HG03558 (cell line): Measurements from ENCODE around the gene CTNNA2.

Source experiments
- ATAC-seq: cut with Tn5 transposase; IDR thresholded peaks from one replicate; pipeline ENCODE4 v1.9.1; 2021; ENCODE audit warnings: moderate number of reproducible peaks; ENCODE audit not compliant: unreplicated experiment; ENCODE audit errors: extremely low read depth

The CTNNA2 gene

DNA sequence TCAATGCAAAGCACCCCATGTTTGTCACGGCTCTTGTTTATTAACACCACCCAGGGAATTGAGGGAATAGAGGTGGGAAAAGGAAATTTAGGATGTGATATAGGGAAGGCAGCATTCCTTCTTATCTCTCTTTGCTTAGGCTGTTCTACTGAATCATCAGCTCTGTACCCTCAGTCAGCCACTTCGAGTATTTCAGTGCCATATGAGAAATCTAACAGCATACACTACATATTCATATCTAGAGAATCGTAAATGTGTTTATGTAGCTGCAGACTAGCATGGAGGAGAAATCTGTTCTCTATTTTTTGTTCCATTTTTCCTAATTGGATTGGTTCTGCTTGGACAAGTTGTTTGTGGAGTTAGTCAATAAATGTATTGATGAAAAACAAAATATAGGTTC, 187.8 kb downstream of the CTNNA2 start:
- ATAC-seq = no peak

DNA sequence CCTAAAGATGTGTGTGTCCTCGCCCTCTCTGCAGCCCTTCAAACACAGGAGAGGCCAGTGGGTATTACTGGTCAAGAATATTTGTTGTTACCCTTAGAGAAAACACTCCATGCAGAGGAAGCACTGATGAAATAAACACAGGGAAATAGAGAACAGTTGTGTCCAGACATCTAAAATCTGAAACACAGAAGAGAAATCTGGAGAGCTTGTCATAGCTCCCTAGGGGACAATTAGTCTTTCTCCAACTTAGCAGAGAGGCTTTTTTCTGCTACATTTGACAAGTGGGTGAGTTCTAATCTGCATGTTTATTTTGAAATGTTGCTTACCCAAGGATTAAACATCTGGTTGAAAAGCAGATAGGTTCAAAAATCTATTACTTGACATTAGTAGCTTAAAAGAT, 190.1 kb downstream of the CTNNA2 start:
- no peak for ATAC-seq

DNA sequence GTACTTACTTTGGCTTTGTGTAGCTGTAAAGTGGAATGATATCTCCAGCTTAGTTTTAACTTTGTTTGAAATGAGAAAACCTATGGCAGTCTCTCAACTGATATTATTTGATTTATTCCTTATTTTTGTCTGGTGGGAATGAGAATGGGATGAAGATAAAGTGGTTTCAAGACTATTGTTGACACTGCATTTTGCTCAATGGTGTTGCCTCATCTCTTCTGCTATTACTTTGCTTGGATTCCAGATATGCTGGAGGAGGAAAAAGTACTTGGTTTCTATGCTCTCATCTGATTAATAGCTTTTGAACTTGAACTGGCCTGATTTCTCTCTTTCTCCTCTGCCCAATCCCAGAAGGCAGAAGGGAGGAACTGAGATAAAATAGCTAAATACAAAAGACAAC, 198.2 kb downstream of the CTNNA2 start:
- no peak for ATAC-seq

DNA sequence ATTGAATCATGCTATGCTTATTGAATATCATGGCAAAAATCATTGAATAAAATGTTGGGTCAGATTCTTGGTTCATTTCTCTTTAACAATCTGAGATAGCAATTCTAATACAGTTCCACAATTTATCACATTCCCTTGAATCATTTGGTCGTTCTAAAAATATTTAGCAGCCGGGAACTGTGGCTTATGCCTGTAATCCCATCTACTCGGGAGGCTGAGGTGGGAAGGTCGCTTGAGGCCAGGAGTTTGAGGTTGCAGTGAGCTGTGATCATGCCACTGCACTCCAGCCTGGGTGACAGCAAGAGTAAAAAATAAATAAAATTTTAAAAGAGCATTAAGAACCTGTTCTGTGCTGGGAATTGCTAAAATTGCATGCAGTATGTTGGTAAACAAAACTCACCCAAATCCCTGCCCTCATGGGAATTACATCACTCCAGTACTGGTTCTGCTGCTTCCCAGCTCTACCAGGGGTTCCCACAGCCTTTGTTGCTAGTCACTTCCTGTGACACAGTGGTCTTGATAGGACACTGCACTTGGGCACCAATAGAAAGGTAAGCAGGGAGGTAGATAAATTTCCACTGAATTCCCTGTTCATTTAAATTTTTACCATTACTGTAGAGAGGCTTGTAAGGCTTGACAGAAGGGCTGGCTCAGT, 200.4 kb downstream of the CTNNA2 start:
- ATAC-seq = no peak

DNA sequence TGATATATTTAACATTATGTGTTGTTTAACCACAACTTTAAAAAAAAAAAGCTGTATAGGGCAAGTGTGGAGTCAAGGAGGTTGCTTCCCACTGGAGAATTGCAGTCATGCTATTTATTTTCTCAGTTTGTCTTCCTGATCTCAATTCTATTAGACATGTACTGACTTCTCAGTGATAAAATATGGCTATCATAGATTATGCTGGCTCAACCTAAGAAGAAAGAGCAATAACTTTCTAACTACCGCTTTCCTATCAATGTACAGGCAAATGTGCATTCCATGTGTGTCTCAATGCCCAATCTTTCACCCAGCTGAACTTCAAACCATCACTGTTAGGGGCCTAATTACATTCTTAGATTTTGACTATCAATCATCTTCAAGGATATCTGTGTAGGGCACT, 201.4 kb downstream of the CTNNA2 start:
- ATAC-seq = no peak

DNA sequence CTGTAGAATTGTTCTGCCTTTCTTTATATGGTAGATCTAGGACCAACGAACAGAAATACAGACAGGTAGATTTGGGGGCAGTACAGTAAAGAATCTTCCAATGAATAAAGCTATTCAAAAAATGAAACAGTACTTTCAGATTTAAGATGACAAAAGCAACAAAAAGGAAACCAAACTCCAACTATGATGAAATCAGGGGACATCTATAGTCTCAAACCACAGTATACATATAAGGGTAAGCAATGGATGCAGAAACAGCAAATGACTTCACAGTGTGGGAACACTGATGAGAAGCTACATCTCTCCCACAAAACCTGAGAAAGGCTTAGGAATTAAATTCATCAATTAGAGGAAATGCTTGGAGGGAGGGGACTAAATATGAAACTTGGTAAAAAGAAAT, 202.5 kb downstream of the CTNNA2 start:
- no peak for ATAC-seq

DNA sequence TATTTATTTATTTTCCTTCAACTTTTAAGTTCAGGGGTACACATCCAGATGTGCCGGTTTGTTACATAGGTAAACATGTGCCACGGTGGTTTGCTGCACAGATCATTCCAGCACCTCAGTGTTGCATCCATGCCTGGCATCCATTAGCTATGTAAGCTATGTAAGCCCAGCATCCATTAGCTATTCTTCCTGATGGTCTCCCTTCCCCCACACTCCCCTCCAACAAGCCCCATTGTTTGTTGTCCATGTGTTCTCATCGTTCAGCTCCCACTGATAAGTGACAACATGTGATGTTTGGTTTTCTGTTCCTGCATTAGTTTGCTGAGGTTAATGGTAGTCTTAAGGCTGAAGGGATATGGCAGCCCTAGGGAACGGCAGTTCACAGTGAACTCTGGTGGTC, 203.4 kb downstream of the CTNNA2 start:
- ATAC-seq = no peak

DNA sequence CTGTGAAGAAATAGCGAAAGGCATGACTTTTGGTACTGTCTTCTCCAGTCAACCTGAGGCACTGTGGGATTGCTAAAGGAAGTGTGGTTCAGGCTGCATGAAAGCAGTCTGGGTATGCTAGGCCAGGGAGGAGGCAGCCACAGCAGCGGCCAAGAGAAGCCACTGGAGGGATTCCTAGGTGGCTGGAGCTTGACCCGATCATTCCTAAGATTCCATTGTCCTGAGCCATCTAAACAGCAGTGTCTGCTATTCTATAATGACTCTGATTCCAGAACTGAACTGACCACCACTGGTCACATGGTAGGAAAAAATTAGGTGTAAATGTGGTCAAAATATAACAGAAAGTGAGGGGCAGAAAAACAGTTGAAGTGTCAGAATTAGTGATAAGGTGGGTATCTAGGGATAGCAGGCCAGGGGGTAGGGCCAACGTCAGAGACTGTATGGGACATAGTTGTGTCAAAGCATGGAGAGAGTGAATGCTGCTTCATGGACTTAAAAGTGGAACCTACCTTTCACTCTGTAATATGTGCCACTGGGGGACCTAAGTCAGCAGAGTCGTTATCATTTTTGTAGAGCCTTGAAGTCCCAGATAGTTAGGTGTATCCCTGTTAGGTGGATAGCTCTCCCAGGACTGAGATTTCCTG, 204.6 kb downstream of the CTNNA2 start:
- no peak for ATAC-seq

DNA sequence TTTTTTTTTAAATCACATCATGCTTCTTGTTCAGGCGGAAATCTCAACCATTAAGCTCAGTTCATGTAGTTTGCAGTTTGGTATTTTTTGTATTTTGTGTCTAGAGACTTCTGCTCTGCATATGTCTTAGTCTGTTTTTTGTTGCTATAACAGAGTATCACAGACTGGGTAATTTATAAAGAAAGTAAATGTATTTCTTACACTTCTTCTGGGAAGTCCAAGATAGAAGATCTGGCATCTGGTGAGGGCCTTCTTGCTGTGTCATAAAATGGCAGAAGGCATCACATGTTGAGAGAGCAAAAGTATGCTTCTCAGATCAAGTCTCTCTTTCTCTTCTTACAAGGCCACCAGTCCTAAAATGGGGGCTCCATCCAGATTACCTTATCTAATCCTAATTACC, 208.2 kb downstream of the CTNNA2 start:
- ATAC-seq = no peak

DNA sequence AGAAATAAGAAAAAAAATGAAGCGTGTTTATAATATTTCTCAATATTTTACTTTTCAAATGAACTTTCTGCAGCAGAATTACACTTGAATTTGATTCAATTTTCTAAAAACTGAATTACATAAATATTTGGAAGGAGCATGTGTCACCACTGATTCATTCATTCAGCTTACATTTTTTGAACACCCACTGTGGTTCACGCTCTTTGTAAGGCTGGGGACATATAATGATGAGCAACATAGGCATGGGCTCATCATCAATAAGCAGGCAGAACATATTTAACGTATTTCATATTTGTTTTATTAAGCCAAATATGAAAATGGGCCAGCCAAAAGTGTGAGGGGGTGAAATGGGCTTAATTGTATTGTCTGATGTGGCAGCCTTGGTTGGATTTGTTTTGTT, 209.1 kb downstream of the CTNNA2 start:
- ATAC-seq = no peak

DNA sequence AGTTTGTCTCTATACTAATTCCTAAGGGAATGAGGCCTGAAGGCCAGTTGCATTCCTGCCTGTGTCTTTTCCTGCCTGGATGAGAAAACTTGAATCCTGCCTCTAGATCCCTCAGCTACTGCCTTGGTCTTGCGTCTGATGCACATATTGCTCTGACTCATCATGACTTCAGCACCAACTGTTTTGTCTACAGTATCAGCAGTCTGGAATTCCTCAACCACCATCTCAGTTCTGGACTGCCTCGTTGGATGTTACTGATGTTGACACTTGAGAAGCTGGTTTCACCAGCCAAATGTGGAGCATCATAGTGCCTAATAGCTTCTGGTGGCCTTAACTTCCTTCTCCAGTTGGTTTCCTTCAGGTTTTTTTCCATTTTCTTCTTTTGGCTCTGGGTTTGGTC, 211.0 kb downstream of the CTNNA2 start:
- ATAC-seq = no peak

DNA sequence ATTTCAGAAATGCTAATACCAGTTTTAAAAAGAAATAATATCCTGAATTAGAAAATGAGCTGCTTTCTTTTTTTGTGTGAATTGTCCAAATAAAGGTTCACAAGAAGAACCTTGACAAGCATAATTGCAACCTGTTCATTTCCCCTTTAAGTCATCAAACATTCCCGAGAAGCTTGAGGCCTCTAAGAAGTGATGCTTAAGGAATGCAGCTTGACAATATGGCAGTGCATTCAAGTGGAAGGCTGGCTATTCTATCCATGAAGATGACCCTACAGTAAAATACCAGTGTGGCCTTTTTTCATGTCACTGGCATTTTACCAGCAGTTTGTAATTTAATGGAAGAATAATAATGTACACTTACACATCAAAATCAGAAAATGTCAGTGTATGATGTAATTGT, 216.7 kb downstream of the CTNNA2 start:
- ATAC-seq = no peak

DNA sequence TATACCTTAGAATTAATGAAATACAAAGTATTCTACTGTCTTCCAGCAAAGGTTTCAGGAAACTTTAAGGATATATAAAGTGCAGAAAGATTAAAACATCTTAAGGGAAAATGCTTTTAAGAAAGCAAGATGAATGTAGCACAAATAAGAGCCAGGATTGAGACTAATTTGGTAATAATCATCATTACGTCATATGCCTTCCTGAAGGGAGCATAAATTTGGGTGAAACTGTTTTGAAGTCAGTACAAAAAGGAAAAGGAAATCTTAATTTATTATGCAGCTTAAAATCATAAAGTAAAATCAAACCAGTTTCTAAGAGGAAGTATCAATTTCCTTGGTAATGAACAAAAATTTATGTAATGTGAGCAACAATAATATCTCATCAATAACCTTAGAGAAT, 221.7 kb downstream of the CTNNA2 start:
- ATAC-seq = no peak

DNA sequence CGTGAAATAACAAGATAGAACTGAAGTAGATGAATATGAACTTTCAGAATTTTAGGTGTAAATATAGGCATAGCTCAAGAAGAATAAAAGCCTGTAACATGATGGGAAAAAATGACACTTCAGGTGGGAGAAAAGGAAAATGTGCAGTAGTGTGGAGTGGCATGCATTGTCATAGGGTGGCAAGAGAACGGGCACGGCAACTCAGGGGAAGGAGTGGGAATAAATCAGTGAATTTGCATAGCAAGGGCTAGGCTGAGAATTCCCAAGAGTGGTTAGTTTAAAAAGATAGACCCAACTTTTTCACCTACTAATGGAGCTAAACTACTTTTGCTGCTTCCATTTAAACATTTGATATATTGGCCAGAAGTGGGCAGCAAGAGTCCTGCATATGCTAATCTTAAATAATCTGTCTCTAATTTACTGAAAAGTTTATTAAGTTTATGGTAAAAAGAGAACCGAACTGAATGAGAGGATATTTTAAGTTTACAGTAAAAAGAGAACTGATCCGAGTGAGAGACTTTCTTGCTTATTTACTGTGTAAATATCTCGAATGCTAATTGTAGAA, 228.1 kb downstream of the CTNNA2 start:
- no peak for ATAC-seq

DNA sequence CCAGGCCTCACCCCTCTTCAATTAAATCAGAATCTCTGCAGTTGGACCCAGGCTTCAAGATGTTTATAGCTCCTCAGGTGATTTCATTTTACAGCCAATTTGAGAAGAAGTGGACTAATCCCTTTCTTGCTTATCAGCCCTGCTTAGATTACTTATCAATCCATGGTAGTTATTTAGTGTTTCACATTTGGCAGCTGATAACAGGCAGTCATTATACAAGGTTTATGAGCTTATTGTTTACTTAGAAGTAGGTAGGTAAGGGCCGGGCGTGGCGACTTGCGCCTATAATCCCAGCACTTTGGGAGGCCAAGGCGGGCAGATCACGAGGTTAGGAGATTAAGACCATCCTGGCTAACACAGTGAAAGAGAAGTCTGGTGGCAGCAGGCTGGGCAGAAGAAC, 237.5 kb downstream of the CTNNA2 start:
- ATAC-seq = no peak

DNA sequence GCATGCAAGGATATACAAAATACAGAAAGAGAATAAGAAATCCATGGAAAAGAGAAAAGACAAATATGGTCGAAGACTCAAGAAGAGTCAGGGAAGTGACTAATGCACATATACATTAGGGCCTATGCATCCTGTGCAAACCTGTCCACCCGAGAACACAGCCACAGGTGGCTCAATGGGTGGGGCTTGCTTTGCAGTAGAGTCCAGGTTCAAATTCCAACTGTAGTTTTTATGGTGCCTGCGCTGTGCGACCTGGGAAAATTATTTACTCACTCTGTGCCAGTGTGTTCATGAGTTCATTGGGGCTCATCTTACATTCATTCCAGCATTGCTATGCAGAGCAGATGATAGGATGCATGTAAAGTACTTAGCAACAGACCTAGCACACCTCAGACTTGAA, 244.7 kb downstream of the CTNNA2 start:
- ATAC-seq = no peak

DNA sequence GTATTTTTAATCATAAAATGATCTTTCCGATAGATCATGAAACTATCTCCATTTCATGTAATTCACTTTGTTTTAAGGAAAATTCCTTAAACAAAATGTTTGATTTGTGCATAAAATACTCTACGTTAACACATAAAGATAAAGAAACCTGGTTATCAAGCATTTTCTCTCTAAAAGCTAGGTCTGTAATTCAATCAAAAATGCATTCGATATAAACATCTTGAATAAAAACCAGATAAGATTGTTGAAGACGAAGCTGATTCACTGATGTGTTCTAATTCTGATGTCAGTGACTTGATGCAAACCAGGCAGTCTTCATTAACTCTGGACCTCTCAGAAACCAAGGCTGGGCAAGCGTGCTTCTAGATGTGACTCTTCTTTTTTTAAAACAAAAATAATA, 245.2 kb downstream of the CTNNA2 start:
- ATAC-seq = no peak

DNA sequence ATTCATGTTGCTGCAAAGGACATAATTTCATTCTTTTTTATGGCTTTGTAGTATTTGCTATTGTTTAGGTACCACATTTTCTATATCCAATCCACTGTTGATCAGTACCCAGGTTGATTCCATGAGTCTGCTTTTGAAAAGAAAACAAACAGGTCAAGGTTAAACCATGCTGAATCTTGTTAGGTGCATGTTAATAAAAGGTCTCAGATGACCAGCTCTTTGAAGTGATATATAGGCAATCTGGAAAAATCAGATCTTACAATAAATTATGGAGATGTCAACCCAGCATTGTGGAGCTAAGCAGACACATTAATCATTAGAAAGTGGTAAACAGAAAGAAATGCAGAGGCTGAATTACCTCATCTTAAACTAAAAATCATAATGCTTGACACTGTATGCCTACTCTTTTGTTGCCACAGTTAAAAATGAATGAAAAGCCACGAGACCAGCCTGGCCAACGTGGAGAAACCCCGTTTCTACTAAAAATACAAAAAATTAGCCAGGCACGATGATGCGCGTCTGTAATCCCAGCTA, 246.0 kb downstream of the CTNNA2 start:
- ATAC-seq = no peak

DNA sequence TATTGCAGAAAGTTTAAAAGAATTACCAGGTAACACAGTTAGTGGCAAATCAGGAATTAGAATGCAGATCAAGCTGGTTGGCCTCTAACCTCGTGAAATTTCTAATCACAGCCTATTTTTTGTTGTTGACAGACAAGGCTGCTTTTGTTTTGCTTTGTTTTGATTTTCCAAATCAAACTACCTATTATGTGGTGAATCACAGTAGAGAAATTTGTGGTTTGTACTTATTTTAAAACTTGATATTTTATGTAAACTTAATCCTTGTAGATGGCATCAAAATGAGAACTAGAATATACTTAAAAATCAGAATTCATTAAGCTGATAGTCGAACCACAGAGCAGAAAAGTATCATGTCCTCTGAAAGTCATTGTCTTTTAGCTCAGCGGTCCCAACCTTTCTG, 258.1 kb downstream of the CTNNA2 start:
- ATAC-seq = no peak

DNA sequence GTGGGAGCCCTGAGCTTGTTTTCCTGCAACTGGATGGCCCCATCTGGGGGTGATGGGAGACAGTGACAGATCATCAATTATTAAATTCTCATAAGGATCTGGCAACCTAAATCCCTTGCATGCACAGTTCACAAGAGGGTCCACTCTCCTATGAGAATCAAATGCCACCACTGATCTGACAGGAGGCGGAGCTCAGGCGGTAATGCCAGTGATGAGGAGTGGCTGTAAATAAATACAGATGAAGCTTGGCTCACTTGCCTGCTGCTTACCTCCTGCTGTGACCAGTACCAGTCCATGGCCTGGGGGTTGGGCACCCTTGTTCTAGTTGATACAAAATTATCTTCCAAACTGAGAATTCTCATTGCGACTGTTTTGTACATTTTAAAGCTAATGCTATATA, 258.6 kb downstream of the CTNNA2 start:
- no peak for ATAC-seq

DNA sequence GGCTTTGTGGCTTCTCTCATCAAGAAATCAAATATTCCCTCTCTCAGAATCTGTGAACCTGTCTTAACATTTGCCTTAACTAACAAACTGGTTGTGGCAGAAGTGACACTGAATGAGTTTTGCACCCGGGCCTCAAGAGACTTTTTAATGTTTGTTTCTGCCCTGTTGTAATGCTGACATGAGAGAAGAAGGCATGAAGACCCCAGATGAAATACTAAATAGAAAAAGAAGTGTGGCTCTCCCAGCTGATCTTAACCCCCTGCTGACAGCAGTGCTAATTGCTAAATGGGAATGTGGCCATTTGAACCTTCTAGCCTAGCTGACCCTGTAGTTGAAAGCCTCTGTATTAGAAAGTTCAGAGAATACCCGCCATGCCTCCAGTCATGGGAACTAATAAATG, 261.2 kb downstream of the CTNNA2 start:
- no peak for ATAC-seq

DNA sequence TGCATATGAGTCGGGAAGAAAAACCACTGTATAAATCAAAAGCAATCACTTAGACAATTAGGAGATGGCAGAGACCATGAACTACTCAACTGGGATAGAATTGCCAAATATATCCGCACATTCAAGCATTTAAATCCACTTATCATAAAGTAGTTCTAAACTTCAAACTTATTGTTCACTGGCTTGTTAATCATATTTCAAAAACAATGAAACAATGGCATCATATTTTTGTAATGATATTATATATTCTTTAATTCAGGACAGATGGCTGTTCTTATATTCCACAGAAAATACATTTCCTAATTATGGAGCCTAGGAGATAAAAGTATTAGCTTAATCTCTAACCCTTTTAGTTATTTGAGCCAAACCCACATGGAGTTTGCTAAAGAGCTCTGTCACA, 263.6 kb downstream of the CTNNA2 start:
- no peak for ATAC-seq
